NCI-H1694 (cell line): Measurements from ENCODE around the gene OTULIN.
A peak's percentile ranks its signal among the peaks of the same experiment; 100 is the strongest.

Source experiments
- DNase-seq: peaks from one replicate; lab custom pipeline; 2025; lab: John Stamatoyannopoulos, UW

The OTULIN gene

GRCh38 chr5:14668181-14668591, 3.7 kb downstream of the OTULIN start:
- no peak for DNase-seq

- DNase-seq = no peak
These were observed 4.9 kb downstream of the OTULIN start for GRCh38 chr5:14669415-14669814.

GRCh38 chr5:14669975-14670374, 5.5 kb downstream of the OTULIN start:
- no peak for DNase-seq

- no peak for DNase-seq
These were observed 6.9 kb downstream of the OTULIN start for GRCh38 chr5:14671414-14671813.

- DNase-seq = no peak
These were observed 7.6 kb downstream of the OTULIN start for GRCh38 chr5:14672082-14672481.

- no peak for DNase-seq
These were observed 8.2 kb downstream of the OTULIN start for GRCh38 chr5:14672484-14673394.

- no peak for DNase-seq
These were observed 8.9 kb downstream of the OTULIN start for GRCh38 chr5:14673443-14673842.

- DNase-seq = no peak
These were observed 10.7 kb downstream of the OTULIN start for GRCh38 chr5:14674983-14675854.

GRCh38 chr5:14675865-14676300, 11.4 kb downstream of the OTULIN start:
- no peak for DNase-seq

- no peak for DNase-seq
These were observed 11.8 kb downstream of the OTULIN start for GRCh38 chr5:14676320-14676719.

- DNase-seq = no peak
These were observed 14.3 kb downstream of the OTULIN start for GRCh38 chr5:14678773-14679334.

- DNase-seq = no peak
These were observed 15.1 kb downstream of the OTULIN start for GRCh38 chr5:14679595-14679994.

GRCh38 chr5:14681236-14681752, 16.8 kb downstream of the OTULIN start:
- DNase-seq = no peak

- no peak for DNase-seq
These were observed 19.5 kb downstream of the OTULIN start for GRCh38 chr5:14683906-14684455.

- no peak for DNase-seq
These were observed 20.2 kb downstream of the OTULIN start for GRCh38 chr5:14684757-14685156.

GRCh38 chr5:14685757-14686156, 21.2 kb downstream of the OTULIN start:
- DNase-seq = peak; percentile 60

- DNase-seq = no peak
These were observed 22.0 kb downstream of the OTULIN start for GRCh38 chr5:14686517-14686916.

- DNase-seq = no peak
These were observed 22.6 kb downstream of the OTULIN start for GRCh38 chr5:14687023-14687665.

- no peak for DNase-seq
These were observed 28.6 kb downstream of the OTULIN start for GRCh38 chr5:14693070-14693469.

- DNase-seq = no peak
These were observed 30.6 kb downstream of the OTULIN start for GRCh38 chr5:14695152-14695551.

- no peak for DNase-seq
These were observed 31.5 kb downstream of the OTULIN start for GRCh38 chr5:14696057-14696456.
